IPS-18c (cell line): Measurements from ENCODE around the gene SSMEM1.
"Not testable (repeated sequence)": the region's sequence is repeated elsewhere in the genome, so short reads cannot be mapped to it uniquely, and the experiment has no call there.

ENCODE experiments used
- H3K4me3 ChIP-seq: 2 replicates; pipeline ENCODE4 v1.7.0; 2013; ENCODE audit warnings: low read depth, mild to moderate bottlenecking, low read length, moderate library complexity; ENCODE audit not compliant: insufficient read depth
- H3K9me3 ChIP-seq: one replicate; pipeline ENCODE4 v1.6.1; 2013; ENCODE audit warnings: mild to moderate bottlenecking, low read length, moderate library complexity; ENCODE audit not compliant: control insufficient read depth, insufficient read depth

The SSMEM1 gene

DNA sequence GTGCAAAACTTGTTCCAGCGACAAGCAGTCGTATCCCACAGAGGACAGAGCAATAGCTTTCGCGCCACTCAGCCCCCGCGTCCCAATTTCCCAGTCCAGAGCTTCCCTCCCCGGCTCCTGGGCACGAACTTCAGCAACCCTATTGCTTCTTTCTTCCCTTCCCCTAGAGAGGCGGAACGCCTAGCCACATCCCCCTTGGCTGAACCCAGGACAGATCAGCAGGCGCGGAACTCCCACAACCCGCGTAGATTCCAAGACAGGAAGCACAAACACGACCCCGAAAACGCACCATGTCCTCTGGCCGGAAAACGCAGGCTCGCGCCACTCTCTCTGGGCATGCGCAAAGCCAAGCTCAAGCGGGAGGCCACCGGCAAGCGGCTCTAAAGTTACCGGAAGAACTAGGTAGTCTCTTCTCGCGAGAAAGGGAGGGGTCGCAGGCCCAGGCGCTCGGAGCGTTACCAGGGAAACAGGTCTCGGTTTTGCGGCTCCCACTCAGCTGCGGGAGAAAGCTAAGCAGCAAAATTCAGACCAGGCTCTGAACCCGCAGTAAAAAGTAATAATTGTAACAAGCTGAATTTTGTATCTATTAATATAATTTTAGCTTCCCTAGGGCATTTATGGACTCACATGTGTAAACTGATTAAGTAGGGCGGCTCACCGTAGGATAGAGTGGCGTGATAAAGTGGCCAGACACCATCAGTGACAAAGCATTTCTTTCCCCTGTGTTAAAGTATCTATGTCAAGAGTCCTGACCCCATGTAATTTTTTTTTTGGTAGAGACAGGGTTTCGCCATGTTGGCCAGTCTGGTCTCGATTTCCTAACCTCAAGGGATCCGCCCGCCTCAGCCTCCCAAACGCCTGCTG is 2.3 kb upstream of the SSMEM1 start, which contains the start of gene TMEM209:
Gene TMEM209, minus strand, starts transcription at position 323 of the 864 bp plus-strand sequence. Its CDS starts 31 bp downstream, at position 292.
- H3K9me3 ChIP-seq = no peaks in the 10 kb centered on the region
- H3K4me3 ChIP-seq = peak within 1 kb of the TSS; percentile 93

DNA sequence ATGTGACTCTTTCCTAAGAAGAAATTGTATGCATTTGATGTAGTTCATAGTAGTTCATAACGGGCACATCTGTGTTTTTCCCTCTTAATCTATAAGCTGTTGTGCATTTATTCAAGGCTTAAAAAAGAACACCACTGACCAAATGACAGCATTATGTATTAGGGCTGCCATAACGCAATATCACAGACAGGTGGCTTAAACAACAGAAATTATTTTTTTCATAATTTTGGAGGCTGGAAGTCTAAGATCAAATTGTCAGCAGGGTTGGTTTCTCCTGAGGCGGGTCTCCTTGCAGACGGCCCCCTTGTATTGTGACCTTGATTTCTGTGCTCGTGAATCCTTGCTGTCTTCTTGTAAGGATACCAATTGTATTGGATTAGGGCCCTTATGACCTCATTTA is 627 bp upstream of the SSMEM1 start:
- H3K9me3 ChIP-seq = no peaks in the 10 kb centered on the region
- no peak overlapping the region for H3K4me3 ChIP-seq

DNA sequence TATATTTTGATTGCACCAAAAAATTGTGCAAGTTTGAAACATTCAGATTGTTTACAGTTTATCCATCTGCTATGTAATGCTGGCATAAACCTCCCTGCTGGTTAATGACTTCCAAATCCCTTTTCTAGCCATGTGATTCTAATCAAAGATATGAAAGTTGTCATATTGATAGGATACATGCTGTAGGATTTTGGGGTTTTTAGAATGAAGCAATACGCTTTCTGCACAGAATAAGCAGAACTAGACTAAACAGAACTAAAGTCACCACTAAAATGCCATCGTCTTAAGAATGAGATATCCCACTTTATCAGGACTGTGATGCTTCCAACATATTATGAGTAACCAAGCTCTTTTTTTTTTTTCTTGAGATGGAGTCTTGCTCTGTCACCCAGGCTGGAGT is 856 bp downstream of the SSMEM1 start:
- Histone ChIP-seq H3K4me3 (no peak overlapping the region), H3K9me3 (no peaks in the 10 kb centered on the region)

DNA sequence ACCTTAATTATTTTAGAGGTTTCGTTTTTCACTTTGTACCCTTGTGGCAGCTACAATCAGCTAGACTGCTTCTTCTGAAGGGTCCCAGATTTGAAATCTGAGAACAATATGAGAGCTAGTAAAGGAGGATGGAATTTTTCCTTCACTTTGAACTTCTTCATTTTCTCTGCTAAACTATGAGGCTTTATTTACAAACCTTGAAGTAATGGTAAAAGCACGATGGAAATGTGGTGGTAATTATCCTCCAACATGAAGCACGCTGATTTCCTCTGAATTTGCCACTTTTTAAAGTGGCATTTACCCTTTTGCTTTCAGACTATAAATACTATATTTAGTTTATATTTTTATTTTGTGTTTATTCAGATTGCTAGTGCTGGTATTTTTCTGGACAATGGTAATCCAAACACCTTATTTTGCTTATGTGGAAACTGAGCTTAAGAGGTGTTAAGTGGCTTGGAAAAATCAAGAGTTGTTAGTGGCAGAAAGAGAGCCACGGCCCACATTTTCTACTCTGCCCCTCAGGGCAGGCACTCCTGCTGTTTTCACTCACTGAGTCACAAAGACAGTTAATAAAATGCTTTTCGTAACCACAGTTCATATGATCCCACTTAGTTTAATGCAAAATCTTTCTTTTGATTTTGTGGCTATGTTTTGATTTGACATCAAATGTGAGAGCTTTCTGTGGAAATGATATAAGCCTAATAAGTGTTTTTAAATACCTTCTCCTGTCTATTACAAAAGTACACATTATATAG is 2.7 kb downstream of the SSMEM1 start:
- H3K4me3 ChIP-seq = no peak overlapping the region

DNA sequence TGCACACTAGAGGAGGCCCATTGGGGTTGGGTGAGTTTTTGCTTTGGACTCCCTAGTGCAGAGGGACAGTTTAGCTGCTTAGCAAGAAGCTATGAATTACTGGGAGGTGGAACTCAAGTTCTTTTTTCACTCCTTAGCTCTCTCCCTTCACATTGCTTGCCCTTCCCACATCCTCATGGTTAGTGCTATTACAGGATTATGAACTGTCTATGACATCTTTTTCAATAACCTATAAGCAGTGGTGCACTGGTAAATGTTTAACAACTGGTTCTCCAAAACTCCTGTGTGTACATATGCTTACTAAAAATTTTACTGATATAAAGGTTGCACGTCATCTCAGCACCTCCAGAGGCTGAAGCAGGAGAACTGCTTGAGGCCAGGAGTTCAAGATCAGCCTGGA is 6.2 kb downstream of the SSMEM1 start:
- Histone ChIP-seq H3K9me3 (no peaks in the 10 kb centered on the region), H3K4me3 (no peak overlapping the region)

More for the DNA sequence above, 2.7 kb downstream of the SSMEM1 start:
- no peaks in the 10 kb centered on the region for H3K9me3 ChIP-seq

DNA sequence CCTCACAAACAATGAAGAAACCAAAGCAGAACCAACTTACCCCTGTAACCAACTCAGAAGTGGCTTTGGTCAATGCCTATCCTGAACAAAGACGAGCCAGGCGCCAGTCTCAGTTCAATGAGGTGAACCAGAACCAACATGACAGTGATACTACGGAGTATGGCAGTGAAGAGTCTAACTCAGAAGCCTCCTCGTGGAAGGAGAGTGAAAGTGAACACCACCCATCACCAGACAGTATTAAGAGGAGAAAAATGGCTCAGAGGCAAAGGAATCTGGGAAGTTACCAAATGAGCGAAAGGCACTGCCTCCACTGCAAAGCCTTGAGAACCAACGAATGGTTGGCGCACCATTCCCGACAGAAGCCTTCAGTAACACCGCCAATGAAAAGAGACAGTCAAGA is 8.4 kb downstream of the SSMEM1 start:
- no peaks in the 10 kb centered on the region for H3K9me3 ChIP-seq
- H3K4me3 ChIP-seq = no peak overlapping the region

DNA sequence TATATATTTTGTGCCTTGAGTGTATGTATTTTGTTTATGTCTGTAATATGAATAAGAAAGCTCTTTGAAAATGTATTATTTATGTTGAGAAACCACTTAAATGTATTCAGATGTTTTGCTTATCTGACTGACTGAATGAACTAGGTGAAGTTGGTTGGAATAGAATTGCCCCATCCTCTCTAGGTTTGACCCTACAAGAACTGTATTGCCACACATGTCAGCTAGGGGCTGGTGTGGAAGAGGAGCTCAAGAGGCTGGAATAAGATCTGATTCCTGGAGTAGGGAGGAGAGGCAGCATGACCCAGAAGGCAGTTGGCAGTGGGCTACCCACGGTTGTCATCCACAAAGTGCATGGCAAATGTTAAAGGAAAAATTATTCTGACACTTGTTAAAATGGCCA is 9.1 kb downstream of the SSMEM1 start:
- no peaks in the 10 kb centered on the region for H3K9me3 ChIP-seq

DNA sequence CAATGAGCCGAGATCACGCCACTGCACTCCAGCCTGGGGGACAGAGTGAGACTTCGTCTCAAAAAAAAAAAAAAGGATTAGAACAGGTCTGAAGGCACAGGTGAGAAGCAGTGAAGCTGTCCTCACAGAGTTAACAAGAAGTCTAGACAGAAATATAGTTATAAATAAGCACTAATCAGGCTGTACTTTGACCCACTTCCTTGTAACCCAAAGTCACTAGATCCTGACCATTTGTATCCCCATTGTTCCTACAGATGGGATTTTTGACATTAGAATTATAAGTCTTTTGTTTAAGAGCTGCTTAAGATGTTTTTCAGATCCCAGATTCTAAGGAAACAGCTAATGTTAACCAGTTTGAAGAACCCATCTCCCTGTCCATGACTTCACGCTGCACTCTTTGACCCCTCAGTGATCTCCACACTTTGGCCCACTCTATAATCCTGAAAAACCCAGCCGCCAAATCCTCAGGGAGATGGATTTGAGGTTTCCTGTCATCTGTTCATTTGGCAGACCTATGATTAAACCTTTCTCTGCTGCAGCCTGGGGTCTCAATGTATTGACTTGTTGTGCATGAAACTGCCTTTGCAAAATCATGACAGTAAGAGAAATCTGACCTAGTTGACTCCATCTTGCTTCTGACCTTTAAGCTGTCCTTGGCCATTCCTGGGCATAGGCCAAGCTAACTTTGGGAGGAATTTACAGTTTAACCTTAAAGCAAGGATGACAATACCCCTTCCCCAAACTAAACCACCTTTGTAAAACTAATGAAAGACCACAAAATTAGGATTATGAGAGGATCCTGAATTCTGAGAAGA is 11.4 kb downstream of the SSMEM1 start:
- H3K4me3 ChIP-seq = no peak overlapping the region
- H3K9me3 ChIP-seq = no peaks in the 10 kb centered on the region

More for the DNA sequence above, 9.1 kb downstream of the SSMEM1 start:
- no peak overlapping the region for H3K4me3 ChIP-seq

DNA sequence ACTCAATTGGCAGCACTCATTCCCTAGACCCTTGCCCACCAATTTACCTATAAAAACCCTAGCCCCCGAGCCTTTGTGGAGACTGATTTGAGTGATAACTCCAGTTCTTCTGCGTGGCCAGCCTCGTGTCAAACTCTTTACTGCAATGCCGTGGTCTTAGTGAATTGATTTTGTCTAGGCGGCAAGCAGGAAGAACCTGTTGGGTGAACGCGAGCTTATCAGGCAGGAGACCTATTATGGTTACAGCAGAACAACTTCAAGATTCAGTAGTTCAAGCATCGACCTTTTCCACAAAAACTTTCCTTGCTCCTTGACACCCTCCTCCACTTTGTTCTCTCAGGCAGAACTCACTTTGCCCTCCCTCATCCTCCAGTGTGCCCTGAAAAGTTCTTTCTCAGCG is 12.2 kb downstream of the SSMEM1 start:
- no peak overlapping the region for H3K4me3 ChIP-seq
- H3K9me3 ChIP-seq = no peaks in the 10 kb centered on the region

DNA sequence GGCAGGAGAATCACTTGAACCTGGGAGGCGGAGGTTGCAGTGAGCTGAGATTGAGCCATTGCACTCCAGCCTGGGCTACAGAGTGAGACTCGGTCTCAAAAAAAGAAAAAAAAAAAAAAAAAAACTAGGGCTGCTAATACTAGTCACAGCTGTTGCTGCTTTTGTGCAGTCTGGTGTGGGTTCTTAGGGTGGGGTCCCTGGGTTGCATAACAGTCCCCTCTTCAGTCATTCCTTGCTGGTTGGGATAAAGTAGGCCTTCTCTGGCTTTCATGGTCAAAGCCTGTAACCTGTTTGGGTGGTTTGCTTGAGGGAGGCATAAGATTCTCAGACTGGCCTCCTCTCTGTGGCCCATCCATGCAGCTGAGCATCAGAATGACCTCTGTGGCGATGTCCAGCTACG is 14.1 kb downstream of the SSMEM1 start:
- H3K4me3 ChIP-seq = no peak overlapping the region
- H3K9me3 ChIP-seq = no peaks in the 10 kb centered on the region

DNA sequence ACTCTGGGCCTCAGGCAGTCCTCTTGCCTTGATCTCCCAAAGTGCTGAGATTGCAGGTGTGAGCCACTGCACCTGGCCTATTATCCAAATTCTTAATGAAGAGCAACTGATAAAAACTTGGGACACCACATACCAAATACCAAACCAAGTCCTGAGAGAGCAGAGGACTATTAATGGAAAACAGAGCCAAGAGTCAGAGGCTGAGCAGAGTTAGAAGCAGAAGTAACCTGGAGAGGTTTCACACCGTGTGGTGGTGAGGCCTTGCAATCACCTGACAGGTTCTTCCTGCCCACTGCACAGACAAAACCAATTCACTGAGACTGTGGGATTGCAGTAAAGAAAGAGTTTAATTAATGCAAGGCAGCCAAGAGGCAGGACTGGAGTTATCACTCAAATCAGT is 16.0 kb downstream of the SSMEM1 start:
- Histone ChIP-seq H3K9me3 (no peaks in the 10 kb centered on the region), H3K4me3 (no peak overlapping the region)

DNA sequence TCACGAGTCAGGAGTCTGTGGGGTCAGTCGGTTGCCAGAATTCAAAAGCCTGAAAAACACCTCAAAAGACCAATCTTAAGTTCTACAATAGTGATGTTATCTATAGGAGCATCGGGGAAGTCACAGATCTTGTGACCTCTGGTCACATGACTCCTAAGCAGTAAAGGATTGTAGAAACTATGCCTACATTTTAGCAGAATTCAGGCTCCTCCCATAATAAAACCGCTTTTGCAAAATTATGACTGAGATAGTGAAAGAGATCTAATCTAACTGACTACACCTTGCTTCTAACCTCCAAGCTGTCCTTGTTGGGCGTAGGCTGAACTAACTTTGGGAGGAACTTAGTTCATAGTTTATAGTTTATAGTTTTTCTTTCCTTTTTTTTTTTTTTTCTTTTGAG is 16.6 kb downstream of the SSMEM1 start:
- H3K4me3 ChIP-seq = no peak overlapping the region
- H3K9me3 ChIP-seq = no peaks in the 10 kb centered on the region

DNA sequence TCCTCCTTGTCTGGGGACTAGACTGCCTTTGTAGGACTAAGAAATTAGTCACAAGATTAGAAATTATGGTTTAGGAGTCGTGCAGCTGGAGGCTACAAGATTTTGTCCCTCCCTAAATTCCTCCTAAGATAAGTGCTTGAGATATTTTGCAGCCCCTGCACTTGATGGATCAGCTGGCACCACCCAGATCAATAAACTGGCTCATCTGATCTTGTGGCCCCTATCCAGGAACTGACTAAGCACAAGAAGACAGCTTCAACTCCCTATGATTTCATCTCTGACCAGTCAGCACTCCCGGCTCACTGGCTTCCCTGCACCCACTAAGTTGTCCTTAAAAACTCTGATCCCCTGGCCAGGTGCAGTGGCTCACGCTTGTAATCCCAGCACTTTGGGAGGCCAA is 17.3 kb downstream of the SSMEM1 start:
- not testable (repeated sequence) for H3K9me3 ChIP-seq, H3K4me3 ChIP-seq

DNA sequence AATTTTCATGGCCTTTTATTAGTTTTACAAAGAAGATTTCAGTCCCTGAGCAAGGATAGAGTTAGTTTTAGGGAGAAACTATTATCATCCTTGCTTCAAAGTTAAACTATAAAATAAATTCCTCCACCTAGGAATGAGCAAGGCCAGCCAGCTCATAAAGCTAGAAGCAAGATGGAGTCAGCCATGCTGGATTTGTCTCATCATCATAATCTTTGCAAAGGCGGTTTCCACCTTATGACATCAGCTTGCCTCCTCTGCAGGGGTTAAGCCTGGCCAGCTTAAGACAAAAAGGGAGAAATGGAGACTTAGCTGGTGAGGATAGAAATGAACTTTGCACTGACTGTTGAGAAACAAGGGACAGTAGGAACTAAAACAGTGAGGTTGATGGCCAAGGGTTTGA is 18.7 kb downstream of the SSMEM1 start:
- Histone ChIP-seq H3K4me3 (no peak overlapping the region), H3K9me3 (no peaks in the 10 kb centered on the region)

DNA sequence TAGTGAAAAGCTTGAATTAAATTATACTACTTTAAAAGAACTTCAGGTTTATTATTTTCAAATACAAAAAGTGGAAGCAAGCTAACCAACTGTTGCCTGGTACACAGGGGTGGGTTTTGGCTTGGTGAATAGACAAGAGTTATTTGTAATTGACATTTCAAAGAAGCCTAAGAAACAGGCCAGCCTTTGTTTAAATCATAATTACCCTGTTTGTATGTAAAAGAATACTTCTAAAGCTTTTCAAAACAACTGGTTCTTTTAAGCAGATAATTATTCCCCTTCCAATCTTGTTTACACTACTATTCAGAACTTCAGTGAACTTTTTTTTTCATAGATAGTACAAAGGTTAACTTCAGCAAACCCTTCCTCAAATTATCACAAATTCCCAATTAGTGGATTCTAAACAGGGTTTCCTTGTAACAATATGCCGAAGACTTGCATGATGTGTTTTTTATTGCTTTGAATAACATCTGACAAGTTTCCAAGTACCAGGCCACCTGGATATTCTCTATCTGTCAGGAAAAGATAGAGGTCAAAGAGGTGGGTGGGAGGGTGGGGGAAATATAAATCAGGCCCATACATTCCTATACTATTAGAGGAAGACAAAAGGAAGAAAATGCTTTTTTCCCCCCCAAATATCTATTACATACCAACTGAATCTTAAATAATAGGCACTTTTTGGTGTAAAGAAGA is 20.4 kb downstream of the SSMEM1 start:
- Histone ChIP-seq H3K9me3 (no peaks in the 10 kb centered on the region), H3K4me3 (no peak overlapping the region)

DNA sequence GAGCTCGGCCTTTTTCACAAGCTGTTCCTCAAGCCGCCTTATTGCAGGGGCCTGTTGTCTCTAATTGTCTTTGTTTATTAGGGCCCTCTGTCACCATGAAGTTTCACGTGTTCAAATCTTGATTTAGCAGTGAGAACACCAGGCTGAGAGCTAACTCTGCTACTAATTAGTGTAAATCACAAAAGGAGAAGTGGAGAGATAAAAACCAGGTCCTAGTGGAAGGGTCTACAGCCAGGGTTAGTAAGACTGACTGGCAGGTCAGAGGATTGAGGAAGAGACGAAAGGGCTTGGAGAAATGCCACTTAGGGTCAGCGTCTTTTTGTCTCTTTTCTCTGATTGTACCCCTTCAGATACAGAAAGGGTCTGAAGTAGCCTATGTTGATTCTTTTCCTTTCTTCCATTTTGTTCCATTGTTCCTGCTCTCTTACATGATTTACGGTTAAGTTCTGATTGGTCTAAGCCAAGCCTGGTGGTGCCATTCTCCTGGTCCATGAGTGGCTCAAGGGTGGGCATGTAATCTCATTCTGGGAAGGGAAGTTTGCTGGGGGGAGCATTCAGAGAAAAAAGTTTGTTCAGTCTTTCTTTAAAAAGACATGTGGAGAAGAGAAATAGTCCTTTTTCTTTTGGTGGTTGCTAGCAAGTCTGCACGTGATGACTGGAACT is 21.3 kb downstream of the SSMEM1 start:
- no peak overlapping the region for H3K4me3 ChIP-seq
- H3K9me3 ChIP-seq = no peaks in the 10 kb centered on the region

DNA sequence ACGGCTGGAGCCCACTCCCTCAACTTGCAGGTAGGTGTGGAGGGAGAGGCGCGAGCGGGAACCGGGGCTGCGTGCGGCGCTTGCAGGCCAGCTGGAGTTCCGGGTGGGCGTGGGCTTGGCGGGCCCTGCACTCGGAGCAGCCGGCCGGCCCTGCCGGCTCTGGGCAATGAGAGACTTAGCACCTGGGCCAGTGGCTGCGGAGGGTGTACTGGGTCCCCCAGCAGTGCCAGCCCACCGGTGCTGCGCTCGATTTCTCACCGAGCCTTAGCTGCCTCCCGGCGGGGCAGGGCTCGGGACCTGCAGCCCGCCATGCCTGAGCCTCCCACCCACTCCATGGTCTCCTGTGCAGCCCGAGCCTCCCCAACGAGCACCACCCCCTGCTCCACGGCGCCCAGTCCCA is 22.3 kb downstream of the SSMEM1 start:
- H3K9me3 ChIP-seq, H3K4me3 ChIP-seq: not testable (repeated sequence)
